Heart right ventricle (tissue), 16 donors: ENCODE results near the gene SATL1. TPM values are rescaled to one million over a fixed set of nuclear protein-coding genes. Genes with fewer than 3 reads are reported as not detected.
"Not testable (repeated sequence)": the region's sequence is repeated elsewhere in the genome, so short reads cannot be mapped to it uniquely, and the experiment has no call there.

Experiments used
- ATAC-seq, 8 donors: fragments of 200-7000 bp; cut with Tn5 transposase; one replicate each; pipeline ENCODE4 v1.9.1; 2020; ENCODE audit warnings: mild to moderate bottlenecking in 8 of 8, moderate library complexity in 8 of 8, moderate number of reproducible peaks in 1 of 8
- DNase-seq, 2 donors: peaks; one replicate each; pipeline ENCODE4 v3.0.0-alpha.2; 2020
- H3K27ac ChIP-seq, 10 donors: fragments of 200-600 bp; sonication (generic) in 2 of 10; one replicate each; pipeline versions ENCODE4 v1.5.0 to v1.8.0; 2020 to 2022; ENCODE audit warnings: mild to moderate bottlenecking in 3 of 10
- H3K27me3 ChIP-seq, 7 donors: fragments of 200-600 bp; one replicate each; pipeline ENCODE4 v1.8.0; 2021 to 2022; ENCODE audit warnings: mild to moderate bottlenecking in 2 of 7
- H3K36me3 ChIP-seq, 9 donors: fragments of 200-600 bp; sonication (generic) in 1 of 9; one replicate each; pipeline versions ENCODE4 v1.5.0 to v1.8.0; 2020 to 2022; ENCODE audit warnings: mild to moderate bottlenecking in 2 of 9
- H3K4me1 ChIP-seq, 9 donors: fragments of 200-600 bp; sonication (generic) in 1 of 9; one replicate each; pipeline versions ENCODE4 v1.5.0 to v1.8.0; 2020 to 2022; ENCODE audit warnings: mild to moderate bottlenecking in 4 of 9
- H3K4me3 ChIP-seq, 10 donors: fragments of 200-600 bp; sonication (generic) in 2 of 10; one replicate each; pipeline versions ENCODE4 v1.5.0 to v1.8.0; 2020 to 2022; ENCODE audit warnings: mild to moderate bottlenecking in 7 of 10, moderate library complexity in 2 of 10
- H3K9me3 ChIP-seq, 11 donors: fragments of 200-600 bp in 10 of 11; sonication (generic) in 2 of 11; one replicate each; pipeline versions ENCODE4 v1.5.0 to v1.8.0; 2013 to 2022; ENCODE audit warnings: mild to moderate bottlenecking in 2 of 11, control low read depth in 1 of 11, moderate library complexity in 1 of 11
- WGBS, 2 donors: extraction: QIAGEN DNeasy Blood & Tissue Kit; methylation state at CpG; one replicate each; pipeline ENCODE4 v1.1.7; 2013; ENCODE audit warnings: inconsistent platforms in 1 of 2; 5-methylcytosine and 5-hydroxymethylcytosine counted together
- intact Hi-C, 10 donors: fragments of 100-400 bp; cut with DNase I; formaldehyde crosslinking; loops; one replicate each; pipeline versions ENCODE4 v1.11.1 to v1.14.2; 2022
- polyA plus RNA-seq, 2 donors: library from polyadenylated mRNA; stranded (reverse); fragments of 200-250 nt; gene quantifications; one replicate each; pipeline ENCODE4 v1.2.3, GENCODE V29; 2013
- total RNA-seq, 10 donors: library from RNA; stranded (reverse); fragmentation: NEBNext Ultra II Directional in 3 of 10; extraction: Animal tissue kit (Norgen Biotek cat#: 25700) in 3 of 10; gene quantifications; one replicate each; pipeline versions ENCODE4 v1.2.1 to v1.2.4, GENCODE V29; 2021 to 2023
- TF ChIP-seq, protein P1 (sequence below), 9 donors: fragments of 200-600 bp; sonication (generic) in 2 of 9; IDR thresholded peaks; one replicate each; pipeline versions ENCODE4 v1.5.0 to v1.8.0; 2021 to 2022; ENCODE audit warnings: antibody characterized with exemption in 9 of 9, mild to moderate bottlenecking in 5 of 9, moderate library complexity in 1 of 9
- donor health status: Arrhythmogenic right ventricular cardiomyopathy.
- donor health status: ischemic (EF 13 %, LVEDD 7.1; RV severe dilation, severe dysfunction).
- donor health status: healthy with polysubstance abuse.
- donor health status: DM: no; HTN: yes; CAD: no.
- donor health status: DM: no; HTN: no; CAD: no.
- donor health status: ischemic (EF 25% LVEDD 6.9; RV normal size, moderate dysfunction).
- donor health status: ischemic (EF 25% LVEDD 5.7; RV mildly dilated, moderate dysfunction).
- donor health status: healthy.
- donor health status: DM: yes; HTN: yes; CAD: no.
- donor health status: Ischemic cardiomyopathy.
- donor health status: ischemic (EF 35%, LVEDD 5.7; RV mildly dilated, moderate dysfunction).
- donor health status: nonischemic (EF 11% LVEDD 7.7; RV severe dilation, severe dysfunction).
- donor health status: DM: yes; HTN: yes; CAD: no.
- donor health status: PGD.
- donor health status: ischemic (EF 29% LVEDD 5.4; RV normal size, mild dysfunction).
- donor health status: nonischemic (EF 23%, LVEDD 6.1; RV moderate dilation, normal function).

The SATL1 gene
- total and polyA plus RNA-seq, 12 donors: 0.07 TPM; not detected in 11

DNA sequence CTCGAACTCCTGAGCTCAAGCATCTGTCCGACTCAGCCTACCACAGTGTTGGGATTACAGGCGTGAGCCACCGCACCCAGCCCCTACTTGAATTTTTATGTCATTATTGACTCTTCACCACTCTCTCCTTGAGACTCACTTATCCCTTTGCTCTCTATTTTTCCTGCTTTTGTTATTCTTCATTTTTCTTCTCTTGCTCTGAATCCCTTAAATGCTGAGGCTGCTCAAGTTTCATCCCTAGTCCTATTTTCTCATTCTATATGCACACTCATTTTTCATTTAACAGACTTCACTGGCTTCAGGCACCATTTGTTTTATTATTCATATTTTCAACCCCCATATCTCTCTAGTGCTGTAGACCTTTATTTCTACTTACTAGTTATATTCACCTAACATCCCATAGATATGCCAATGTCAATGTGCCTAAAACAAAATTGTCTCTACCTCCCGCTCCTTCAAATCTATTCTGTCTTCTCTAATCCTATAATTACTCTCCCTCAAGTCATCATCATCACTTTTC lies 154.2 kb downstream of the SATL1 start:
- intact Hi-C loops: loop anchor here in 1 of 10 donors (10.0 kb wide), 1 partner anchor 455 kb away; no protein-coding TSS in a partner anchor

GRCh38 chrX:85084770-85085393 lies 158.7 kb downstream of the SATL1 start:
- no peak for DNase-seq
- no peak for ATAC-seq
- no peak overlapping the region for H3K4me3 ChIP-seq
- WGBS, 2 donors: 64 to 79% methylated on average over 2 of the region's 2 CpGs
- H3K4me1 ChIP-seq: peaks cover 0 to 6% (median 0%) of the 10 kb centered on the region in 9 donors
- no peak overlapping the region for H3K27ac ChIP-seq
- TF ChIP-seq, protein P1, sequence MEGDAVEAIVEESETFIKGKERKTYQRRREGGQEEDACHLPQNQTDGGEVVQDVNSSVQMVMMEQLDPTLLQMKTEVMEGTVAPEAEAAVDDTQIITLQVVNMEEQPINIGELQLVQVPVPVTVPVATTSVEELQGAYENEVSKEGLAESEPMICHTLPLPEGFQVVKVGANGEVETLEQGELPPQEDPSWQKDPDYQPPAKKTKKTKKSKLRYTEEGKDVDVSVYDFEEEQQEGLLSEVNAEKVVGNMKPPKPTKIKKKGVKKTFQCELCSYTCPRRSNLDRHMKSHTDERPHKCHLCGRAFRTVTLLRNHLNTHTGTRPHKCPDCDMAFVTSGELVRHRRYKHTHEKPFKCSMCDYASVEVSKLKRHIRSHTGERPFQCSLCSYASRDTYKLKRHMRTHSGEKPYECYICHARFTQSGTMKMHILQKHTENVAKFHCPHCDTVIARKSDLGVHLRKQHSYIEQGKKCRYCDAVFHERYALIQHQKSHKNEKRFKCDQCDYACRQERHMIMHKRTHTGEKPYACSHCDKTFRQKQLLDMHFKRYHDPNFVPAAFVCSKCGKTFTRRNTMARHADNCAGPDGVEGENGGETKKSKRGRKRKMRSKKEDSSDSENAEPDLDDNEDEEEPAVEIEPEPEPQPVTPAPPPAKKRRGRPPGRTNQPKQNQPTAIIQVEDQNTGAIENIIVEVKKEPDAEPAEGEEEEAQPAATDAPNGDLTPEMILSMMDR (IDR thresholded peaks at IDR 0.05): peak; percentile 41 to 88 (median 66)
- no peaks in the 10 kb centered on the region for H3K27me3 ChIP-seq
- intact Hi-C loops: loop anchor here in 1 of 10 donors (10.0 kb wide), 1 partner anchor 460 kb away; no protein-coding TSS in a partner anchor
- no peaks in the 10 kb centered on the region for H3K9me3 ChIP-seq
- peaks cover 0 to 28% (median 0%) of the 10 kb centered on the region in 9 donors for H3K36me3 ChIP-seq

More for the DNA sequence above, 154.2 kb downstream of the SATL1 start:
- Histone ChIP-seq H3K9me3 (no peaks in the 10 kb centered on the region), H3K36me3 (peaks cover 0 to 55% (median 0%) of the 10 kb centered on the region in 9 donors), H3K27ac (no peak overlapping the region), H3K4me3 (no peak overlapping the region), H3K4me1 (peaks cover 0 to 6% (median 0%) of the 10 kb centered on the region in 9 donors), H3K27me3 (peaks cover 0 to 21% (median 0%) of the 10 kb centered on the region in 7 donors)
- WGBS, 2 donors: 98 to 100% methylated on average over 4 to 5 of the region's 5 CpGs
- ATAC-seq (no peak), DNase-seq (no peak)
- TF ChIP-seq, protein P1 (IDR thresholded peaks at IDR 0.05): no peak

- H3K4me3 ChIP-seq, H3K27ac ChIP-seq, ATAC-seq, H3K4me1 ChIP-seq, H3K9me3 ChIP-seq, DNase-seq, H3K27me3 ChIP-seq, intact Hi-C loops: not testable (repeated sequence)
- 95 to 100% methylated on average over 1 of the region's 1 CpG for WGBS, 2 donors
- H3K36me3 ChIP-seq: peaks cover 0 to 38% (median 0%) of the 10 kb centered on the region in 9 donors
Measured at GRCh38 chrX:85077247-85077646, 166.3 kb downstream of the SATL1 start.

DNA sequence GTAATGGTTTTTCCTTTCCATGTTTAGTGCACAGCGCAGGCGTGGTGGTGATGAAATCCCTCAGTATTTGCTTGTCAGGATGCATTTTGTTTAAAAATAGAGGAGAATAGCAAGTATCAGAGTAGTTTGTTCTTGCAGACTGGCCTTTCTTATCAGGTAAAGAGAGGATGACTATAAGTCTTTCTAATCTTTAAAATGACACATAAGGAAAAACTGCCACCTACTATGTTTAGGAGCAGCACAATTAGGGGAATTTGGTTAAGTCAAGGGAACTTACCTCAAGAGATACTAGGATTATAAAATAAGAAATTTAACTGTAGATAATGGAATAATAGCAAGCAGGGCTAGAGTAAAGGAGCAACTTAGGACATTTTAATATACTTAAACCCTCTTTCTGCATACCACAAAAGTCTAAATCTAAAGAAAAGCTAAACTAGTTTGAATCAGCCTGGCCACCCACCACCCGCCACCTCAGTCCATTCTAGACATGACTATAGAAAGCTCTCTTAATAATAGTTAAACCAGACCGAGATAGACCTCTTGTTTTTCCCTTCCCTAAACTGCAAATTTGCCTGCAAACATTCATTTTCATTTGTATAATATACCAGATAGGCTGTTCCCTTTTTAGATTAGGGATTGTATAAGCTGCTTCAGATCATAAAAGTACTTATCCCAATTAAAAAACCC lies 177.9 kb downstream of the SATL1 start:
- H3K4me1 ChIP-seq: no peaks in the 10 kb centered on the region
- H3K9me3 ChIP-seq: peaks cover 0 to 8% (median 0%) of the 10 kb centered on the region in 11 donors
- intact Hi-C loops: no loop called here
- H3K27me3 ChIP-seq: no peaks in the 10 kb centered on the region
- ATAC-seq: no peak
- WGBS, 2 donors: 65 to 72% methylated on average over 4 of the region's 4 CpGs
- H3K27ac ChIP-seq: no peak overlapping the region
- no peak for DNase-seq
- H3K36me3 ChIP-seq: peaks cover 0 to 39% (median 0%) of the 10 kb centered on the region in 9 donors
- TF ChIP-seq, protein P1 (IDR thresholded peaks at IDR 0.05): no peak
- H3K4me3 ChIP-seq: no peak overlapping the region
